Stimulated activated effector memory CD8-positive, alpha-beta T cell treated with anti-CD3 and anti-CD28 coated beads, Interleukin-12 subunit alpha, Interleukin-12 subunit beta, amount 100 ng/mL, for 72 hours (primary cell): ENCODE data around the gene PFKL.
"Not testable (repeated sequence)": the region's sequence is repeated elsewhere in the genome, so short reads cannot be mapped to it uniquely, and the experiment has no call there.

Experiments used
- ATAC-seq: fragments of 150-1000 bp; cut with Tn5 transposase; 2 replicates; pipeline ENCODE4 v1.10.0; 2021
- DNase-seq, 2 donors: peaks; one replicate each; pipeline ENCODE4 v3.0.0; 2021 to 2022; ENCODE audit warnings: low spot score in 2 of 2
- H3K27ac Mint-ChIP-seq: one replicate; pipeline ENCODE4 v1.8.0; 2022; ENCODE audit warnings: mild to moderate bottlenecking, mixed read lengths
- H3K36me3 Mint-ChIP-seq: one replicate; pipeline ENCODE4 v1.8.0; 2022; ENCODE audit warnings: mild to moderate bottlenecking, mixed read lengths
- H3K4me1 Mint-ChIP-seq: one replicate; pipeline ENCODE4 v1.8.0; 2022; ENCODE audit warnings: mixed read lengths
- H3K4me3 Mint-ChIP-seq: one replicate; pipeline ENCODE4 v1.8.0; 2022; ENCODE audit warnings: mild to moderate bottlenecking, mixed read lengths
- H3K9me3 Mint-ChIP-seq: one replicate; pipeline ENCODE4 v1.8.0; 2022; ENCODE audit warnings: mixed read lengths

Gene PFKL

GRCh38 chr21:44357064-44357837 lies 57.4 kb downstream of the PFKL start:
- no peak for DNase-seq
- ATAC-seq: no peak
- H3K4me3 Mint-ChIP-seq: no peak overlapping the region
- H3K9me3 Mint-ChIP-seq: no peaks in the 10 kb centered on the region
- H3K36me3 Mint-ChIP-seq: no peaks in the 10 kb centered on the region
- H3K27ac Mint-ChIP-seq: no peak overlapping the region
- peaks cover 40% of the 10 kb centered on the region for H3K4me1 Mint-ChIP-seq

- DNase-seq (no peak), ATAC-seq (no peak)
- Mint-ChIP-seq H3K27ac (no peak overlapping the region), H3K9me3 (peaks cover 5% of the 10 kb centered on the region), H3K4me1 (peaks cover 19% of the 10 kb centered on the region), H3K36me3 (no peaks in the 10 kb centered on the region), H3K4me3 (no peak overlapping the region)
Measured at GRCh38 chr21:44359396-44359795, 59.5 kb downstream of the PFKL start.

DNA sequence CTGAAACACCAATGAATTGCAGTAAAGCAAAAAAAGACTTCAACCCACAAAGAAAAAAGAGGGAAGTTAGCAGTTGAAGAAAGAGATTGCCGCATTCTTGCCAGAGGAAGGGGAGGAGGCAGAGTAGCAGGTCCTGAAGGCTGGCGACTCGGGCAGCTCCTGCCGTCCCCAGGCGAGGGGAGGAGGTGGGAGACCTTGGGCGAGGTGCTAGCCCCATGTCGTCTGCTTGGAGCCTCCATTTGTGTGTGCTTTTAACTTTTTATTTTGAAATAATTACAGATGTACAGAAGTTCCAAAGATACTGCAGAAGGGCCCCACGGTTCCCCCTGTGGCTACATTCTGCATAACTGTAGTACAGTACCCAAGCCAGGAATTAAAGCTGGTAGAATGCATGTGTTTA lies 60.3 kb downstream of the PFKL start:
- H3K9me3 Mint-ChIP-seq: peaks cover 5% of the 10 kb centered on the region
- ATAC-seq: no peak
- no peak overlapping the region for H3K4me3 Mint-ChIP-seq
- no peaks in the 10 kb centered on the region for H3K36me3 Mint-ChIP-seq
- DNase-seq: no peak
- H3K4me1 Mint-ChIP-seq: peaks cover 12% of the 10 kb centered on the region
- H3K27ac Mint-ChIP-seq: no peak overlapping the region

DNA sequence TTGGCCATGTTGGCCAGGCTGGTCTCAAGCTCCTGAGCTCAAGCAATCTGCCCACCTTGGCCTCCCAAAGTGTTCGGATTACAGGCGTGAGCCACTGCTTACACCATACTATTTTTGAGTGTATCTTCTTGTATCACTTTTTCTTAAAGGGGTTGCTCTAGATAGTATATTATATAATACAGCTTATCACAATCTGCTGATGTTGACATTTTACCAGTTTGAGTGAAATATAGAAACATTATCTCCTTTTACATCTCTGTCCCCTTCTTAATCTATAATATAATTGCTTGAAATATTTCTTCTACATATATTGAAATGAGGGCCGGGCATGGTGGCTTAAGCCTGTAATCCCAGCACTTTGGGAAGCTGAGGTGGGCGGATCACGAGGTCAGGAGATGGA lies 62.0 kb downstream of the PFKL start:
- H3K27ac Mint-ChIP-seq, H3K4me1 Mint-ChIP-seq: not testable (repeated sequence)

DNA sequence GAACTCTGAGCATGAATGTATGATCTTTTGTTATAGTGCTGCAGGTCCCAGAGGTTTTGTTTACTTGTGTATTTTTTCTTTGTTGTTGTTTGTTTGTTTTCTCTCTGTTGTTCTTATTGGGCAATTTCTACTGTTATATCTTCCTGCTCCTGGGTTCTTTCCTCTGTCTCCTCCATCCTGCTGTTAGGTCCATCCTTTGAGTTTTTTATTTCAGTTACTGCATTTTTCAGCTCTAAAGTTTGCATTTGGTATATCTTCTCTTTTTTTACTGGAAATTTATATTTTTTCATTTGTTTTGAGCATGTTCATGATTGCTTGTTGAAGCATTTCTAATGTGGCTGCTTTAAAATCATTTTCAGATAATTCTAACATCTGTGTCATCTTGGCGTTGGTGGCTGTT lies 63.4 kb downstream of the PFKL start:
- H3K4me1 Mint-ChIP-seq: no peaks in the 10 kb centered on the region
- no peak for ATAC-seq
- peaks cover 5% of the 10 kb centered on the region for H3K9me3 Mint-ChIP-seq
- H3K4me3 Mint-ChIP-seq: no peak overlapping the region
- H3K36me3 Mint-ChIP-seq: no peaks in the 10 kb centered on the region
- no peak for DNase-seq
- H3K27ac Mint-ChIP-seq: no peak overlapping the region

More for the DNA sequence above, 62.0 kb downstream of the PFKL start:
- DNase-seq, H3K9me3 Mint-ChIP-seq, ATAC-seq, H3K4me3 Mint-ChIP-seq, H3K36me3 Mint-ChIP-seq: not testable (repeated sequence)

GRCh38 chr21:44364151-44365053 lies 64.5 kb downstream of the PFKL start:
- Mint-ChIP-seq H3K27ac (no peak overlapping the region), H3K4me3 (no peak overlapping the region), H3K36me3 (no peaks in the 10 kb centered on the region), H3K9me3 (peaks cover 5% of the 10 kb centered on the region), H3K4me1 (no peaks in the 10 kb centered on the region)
- DNase-seq: no peak
- ATAC-seq: no peak

GRCh38 chr21:44365251-44365966 lies 65.6 kb downstream of the PFKL start:
- DNase-seq (no peak), ATAC-seq (no peak)
- no peak overlapping the region for H3K27ac Mint-ChIP-seq
- peaks cover 5% of the 10 kb centered on the region for H3K9me3 Mint-ChIP-seq
- H3K4me1 Mint-ChIP-seq: no peaks in the 10 kb centered on the region
- no peak overlapping the region for H3K4me3 Mint-ChIP-seq
- no peaks in the 10 kb centered on the region for H3K36me3 Mint-ChIP-seq

DNA sequence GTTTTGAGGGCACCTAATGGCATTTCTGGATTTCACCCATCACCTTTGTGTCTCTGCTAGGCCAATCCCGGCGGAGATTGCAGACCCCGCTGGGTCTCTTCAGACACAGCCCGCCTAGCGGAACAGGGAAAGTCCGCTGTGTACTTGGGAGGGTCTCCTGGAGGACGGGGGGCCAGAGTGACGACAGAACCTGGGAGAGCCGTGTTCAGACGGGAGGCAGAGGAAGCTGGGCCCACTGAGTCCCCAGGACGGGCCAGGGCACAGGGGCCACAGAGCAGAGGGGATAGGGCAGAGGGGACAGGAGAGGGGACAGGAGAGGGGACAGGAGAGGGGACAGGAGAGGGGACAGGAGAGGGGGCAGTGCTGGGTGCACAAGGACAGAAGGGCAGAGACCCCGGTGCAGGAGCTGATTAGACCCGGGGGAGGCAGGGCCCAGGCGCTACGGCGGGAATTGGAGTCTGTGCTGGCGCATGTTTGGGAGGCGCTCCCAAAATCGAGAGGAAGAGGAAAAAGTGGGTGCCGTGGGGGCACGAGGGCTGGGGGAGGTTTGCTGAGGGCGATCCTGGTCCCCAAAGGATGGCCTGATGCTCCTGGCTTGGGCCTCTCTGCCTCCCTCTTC lies 66.2 kb downstream of the PFKL start:
- ATAC-seq (no peak), DNase-seq (no peak)
- peaks cover 5% of the 10 kb centered on the region for H3K9me3 Mint-ChIP-seq
- H3K4me1 Mint-ChIP-seq: no peaks in the 10 kb centered on the region
- H3K4me3 Mint-ChIP-seq: no peak overlapping the region
- H3K27ac Mint-ChIP-seq: no peak overlapping the region
- no peaks in the 10 kb centered on the region for H3K36me3 Mint-ChIP-seq

DNA sequence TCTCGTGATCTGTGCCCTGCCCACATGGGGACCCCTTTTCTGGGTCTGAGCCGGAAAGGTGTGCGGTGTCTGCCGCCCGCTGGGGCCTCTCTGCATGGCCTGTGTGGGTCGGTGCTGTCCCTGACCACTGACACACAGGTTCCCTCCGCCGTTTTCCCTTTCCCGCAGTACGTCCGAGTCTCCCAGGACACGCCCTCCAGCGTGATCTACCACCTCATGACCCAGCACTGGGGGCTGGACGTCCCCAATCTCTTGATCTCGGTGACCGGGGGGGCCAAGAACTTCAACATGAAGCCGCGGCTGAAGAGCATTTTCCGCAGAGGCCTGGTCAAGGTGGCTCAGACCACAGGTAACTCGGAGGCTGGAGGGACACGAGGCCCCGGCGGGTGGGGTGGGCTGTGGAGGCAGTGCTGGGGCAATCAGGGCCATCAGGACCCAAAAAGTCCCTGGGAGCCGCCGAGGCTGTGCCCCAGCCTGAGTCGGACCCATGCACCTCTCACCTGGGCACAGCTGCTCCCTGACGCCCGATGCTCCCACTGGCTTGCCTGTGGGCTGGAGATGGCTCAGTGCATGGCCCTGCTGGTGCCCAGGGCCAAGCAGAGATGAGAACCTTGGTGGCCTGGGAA lies 66.8 kb downstream of the PFKL start:
- no peak for DNase-seq
- Mint-ChIP-seq H3K27ac (no peak overlapping the region), H3K36me3 (no peaks in the 10 kb centered on the region), H3K4me1 (no peaks in the 10 kb centered on the region), H3K4me3 (no peak overlapping the region), H3K9me3 (peaks cover 5% of the 10 kb centered on the region)
- no peak for ATAC-seq

DNA sequence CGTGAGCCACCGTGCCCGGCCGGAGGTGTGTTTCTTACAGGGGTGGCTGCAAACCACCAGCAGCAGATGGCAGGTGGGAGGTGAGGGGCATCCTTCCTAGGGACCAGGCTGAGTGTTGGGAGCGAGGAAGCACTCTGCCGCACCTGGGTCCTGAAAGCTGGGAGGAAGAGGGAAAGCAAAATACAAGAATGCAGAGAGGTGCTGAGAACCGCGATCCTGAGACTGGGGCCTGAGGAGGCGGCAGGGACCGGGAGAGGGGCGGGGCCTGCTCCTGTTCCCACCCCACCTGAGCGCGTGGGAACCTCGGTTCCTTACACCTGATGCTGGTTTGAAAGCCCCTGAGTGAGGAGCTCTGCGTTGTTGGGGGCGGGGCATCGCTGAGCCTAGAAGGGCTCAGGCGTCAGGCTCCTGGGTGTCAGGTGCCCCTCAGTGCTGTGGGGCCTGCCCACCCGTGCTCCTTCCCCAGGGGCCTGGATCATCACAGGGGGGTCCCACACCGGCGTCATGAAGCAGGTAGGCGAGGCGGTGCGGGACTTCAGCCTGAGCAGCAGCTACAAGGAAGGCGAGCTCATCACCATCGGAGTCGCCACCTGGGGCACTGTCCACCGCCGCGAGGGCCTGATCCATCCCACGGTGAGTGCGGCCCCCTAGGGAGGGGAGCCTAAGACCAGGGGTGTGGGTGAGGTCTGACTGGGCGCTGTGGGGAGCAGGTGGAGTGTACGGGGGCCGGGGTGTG lies 69.0 kb downstream of the PFKL start:
- Mint-ChIP-seq H3K4me3 (no peak overlapping the region), H3K9me3 (no peaks in the 10 kb centered on the region), H3K36me3 (no peaks in the 10 kb centered on the region), H3K4me1 (peaks cover 4% of the 10 kb centered on the region), H3K27ac (no peak overlapping the region)
- no peak for ATAC-seq
- no peak for DNase-seq

GRCh38 chr21:44370027-44370735 lies 70.3 kb downstream of the PFKL start:
- H3K9me3 Mint-ChIP-seq: no peaks in the 10 kb centered on the region
- H3K4me1 Mint-ChIP-seq: peaks cover 13% of the 10 kb centered on the region
- H3K36me3 Mint-ChIP-seq: peaks cover 3% of the 10 kb centered on the region
- no peak overlapping the region for H3K4me3 Mint-ChIP-seq
- no peak for DNase-seq
- no peak for ATAC-seq
- H3K27ac Mint-ChIP-seq: no peak overlapping the region

DNA sequence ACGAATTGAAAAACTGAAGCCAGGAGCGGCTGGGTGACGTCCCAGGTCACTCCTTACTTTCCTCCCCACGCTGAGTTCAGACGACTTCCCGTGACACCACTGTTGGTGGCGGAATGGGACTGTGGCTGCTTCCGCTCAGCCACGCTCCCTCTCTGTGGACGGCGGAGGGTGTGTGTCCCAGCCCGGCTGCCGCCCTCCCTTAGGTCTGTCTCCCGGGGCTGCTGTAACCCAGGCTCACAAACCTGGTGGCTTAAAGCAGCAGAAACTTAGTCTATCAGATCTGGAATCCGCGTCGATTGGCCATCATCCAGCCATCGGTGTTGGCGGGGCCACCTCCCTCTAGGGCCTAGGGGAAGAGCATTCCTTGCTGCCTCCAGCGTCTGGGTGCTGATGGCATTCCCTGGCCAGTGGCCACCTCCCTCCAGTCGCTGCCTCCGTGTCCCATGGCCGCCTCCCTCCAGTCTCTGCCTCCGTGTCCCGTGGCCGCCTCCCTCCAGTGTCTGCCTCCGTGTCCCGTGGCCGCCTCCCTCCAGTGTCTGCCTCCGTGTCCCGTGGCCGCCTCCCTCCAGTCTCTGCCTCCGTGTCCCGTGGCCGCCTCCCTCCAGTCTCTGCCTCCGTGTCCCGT lies 71.0 kb downstream of the PFKL start:
- Mint-ChIP-seq H3K27ac (no peak overlapping the region), H3K36me3 (peaks cover 10% of the 10 kb centered on the region), H3K4me3 (no peak overlapping the region), H3K9me3 (no peaks in the 10 kb centered on the region), H3K4me1 (peaks cover 20% of the 10 kb centered on the region)
- ATAC-seq (no peak), DNase-seq (no peak)

- H3K9me3 Mint-ChIP-seq: no peaks in the 10 kb centered on the region
- H3K4me3 Mint-ChIP-seq: no peak overlapping the region
- ATAC-seq (no peak), DNase-seq (no peak)
- peaks cover 13% of the 10 kb centered on the region for H3K36me3 Mint-ChIP-seq
- H3K27ac Mint-ChIP-seq: no peak overlapping the region
- H3K4me1 Mint-ChIP-seq: peaks cover 26% of the 10 kb centered on the region
Measured at GRCh38 chr21:44371596-44371995, 71.7 kb downstream of the PFKL start.
